Activated gamma-delta T cell (primary cell): ENCODE data around the gene KRT25.

ENCODE experiments used
- DNase-seq: peaks from one replicate; lab custom pipeline; 2025; lab: John Stamatoyannopoulos, UW
- total RNA-seq, 2 donors: gene quantifications; one replicate each; lab custom pipeline; 2026; lab: John Stamatoyannopoulos, UW

Gene KRT25, protein sequence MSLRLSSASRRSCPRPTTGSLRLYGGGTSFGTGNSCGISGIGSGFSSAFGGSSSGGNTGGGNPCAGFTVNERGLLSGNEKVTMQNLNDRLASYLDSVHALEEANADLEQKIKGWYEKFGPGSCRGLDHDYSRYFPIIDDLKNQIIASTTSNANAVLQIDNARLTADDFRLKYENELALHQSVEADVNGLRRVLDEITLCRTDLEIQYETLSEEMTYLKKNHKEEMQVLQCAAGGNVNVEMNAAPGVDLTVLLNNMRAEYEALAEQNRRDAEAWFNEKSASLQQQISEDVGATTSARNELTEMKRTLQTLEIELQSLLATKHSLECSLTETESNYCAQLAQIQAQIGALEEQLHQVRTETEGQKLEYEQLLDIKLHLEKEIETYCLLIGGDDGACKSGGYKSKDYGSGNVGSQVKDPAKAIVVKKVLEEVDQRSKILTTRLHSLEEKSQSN
- 0 reads per million in 2 donors for total RNA-seq

DNA sequence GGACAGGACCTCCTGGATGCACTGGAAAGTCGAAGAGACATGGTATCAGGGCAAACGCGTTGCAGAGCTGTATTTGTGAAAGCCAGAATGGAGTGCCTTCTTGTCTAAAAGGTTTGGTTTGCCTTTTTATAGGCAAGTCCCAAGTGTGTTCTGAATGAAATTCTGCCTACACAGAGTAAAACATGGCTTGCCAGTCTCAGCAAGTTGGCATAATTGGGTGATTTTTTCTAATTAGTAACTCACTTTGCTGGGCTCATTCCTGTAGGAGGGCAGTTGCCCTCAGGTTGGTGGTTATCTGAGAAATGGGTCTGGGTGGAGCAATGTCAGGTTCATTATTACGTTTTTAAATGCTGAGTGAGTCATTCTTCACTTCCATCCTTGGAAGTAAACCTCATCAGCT is at the start of gene KRT25:
KRT25 (minus strand) TSS at position 101 of the 400 bp plus-strand sequence; CDS start at position 41, 60 bp downstream.
- no peak for DNase-seq

DNA sequence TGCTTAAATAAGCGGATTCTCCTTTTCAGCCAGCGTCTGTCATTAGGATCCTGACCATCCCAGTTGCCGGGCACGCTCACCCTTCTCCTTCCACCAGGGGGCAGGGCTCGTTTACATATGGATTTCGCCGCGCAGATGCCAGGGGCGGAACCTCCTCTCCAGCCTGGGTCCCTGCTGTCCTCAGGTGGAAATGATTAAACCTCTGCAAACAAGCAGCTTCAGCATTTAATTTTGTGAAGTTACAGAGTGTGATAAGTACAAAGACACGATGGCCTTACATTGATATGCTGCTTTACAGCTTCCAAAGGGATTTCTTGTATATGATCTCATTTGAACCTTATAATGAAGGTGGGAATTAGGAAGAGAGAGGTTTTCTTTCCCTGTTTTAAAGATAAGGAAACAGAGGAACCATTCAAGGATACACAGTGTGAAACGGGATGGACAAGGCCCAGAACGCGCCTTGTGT is 48.5 kb upstream of the KRT25 start:
- DNase-seq, result no peak

DNA sequence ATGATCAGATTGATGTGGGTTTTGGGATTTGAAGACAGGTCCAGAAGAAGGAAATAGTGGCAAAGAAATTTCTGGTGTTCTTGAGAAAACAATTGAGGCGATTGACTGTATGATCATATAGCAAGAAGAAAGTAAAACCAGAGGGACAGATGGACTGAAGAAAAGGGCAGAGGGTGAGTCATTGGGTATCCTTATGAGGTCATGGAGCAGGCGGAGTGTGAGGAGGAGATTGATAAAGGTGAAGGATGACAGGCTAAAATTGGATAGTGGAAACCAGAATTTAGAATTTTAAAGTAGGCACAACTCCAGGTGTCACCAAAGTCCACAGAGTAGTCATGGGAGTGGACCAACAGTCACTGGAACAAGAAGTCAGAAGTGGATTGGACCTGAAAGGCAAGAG is 46.0 kb upstream of the KRT25 start:
- DNase-seq, result no peak

DNA sequence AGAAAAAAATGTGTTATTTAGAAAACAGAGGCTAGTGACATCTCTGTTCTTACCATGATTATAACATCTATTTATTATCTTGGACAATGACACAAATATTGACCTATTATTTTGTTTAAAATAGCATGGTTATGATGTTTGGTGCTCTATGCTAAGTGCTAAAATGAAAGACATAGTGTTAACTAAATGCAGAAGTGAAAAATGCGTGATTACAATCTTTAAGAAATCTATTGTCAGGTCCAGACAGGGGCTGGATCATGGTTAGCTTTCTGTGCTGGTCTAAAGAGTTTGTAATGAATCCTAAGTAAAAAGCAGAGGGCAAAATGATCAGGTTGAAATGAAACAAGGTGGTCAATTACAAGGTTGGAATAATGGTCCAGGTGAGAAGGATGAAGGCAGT is 45.2 kb upstream of the KRT25 start:
- no peak for DNase-seq

DNA sequence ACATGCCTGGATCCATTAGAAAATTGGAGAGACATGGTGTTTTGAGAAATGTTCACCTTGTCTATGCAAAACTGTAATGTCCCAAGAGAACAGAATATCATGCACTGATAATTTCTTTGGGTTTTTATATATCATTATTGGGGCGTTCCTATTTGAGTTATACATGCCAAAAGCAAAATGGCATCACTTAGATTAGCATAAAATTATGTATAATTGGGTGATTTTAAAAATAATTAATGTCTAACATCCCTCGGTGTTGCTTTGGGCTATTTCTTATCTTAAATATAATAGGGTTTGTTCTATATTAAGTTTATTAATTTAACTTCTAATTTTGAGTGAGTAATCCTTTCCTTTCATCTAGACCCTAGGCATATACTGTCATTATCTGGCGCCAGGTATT is 44.7 kb upstream of the KRT25 start, which contains the start of gene KRT28:
KRT28 (minus strand) TSS at position 101 of the 400 bp plus-strand sequence; CDS start at position 35, 66 bp downstream.
- no peak for DNase-seq

DNA sequence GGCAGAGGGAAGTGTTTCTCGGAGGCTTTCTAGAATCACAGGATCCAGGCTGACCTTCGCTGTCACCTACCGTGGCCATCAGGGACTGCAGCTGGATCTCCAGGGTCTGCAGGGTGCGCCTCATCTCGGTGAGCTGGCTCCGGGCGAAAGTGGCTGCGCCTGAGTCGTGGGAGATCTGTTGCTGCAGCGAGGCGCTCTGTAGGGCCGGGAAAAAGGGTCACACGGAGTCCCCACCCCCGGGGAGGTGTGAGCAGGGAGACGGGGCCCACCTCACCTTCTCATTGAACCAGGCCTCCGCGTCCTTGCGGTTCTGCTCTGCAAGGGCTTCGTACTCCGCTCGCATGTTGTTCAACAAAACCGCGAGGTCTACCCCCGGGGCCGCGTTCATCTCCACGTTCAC is 41.7 kb upstream of the KRT25 start:
- no peak for DNase-seq

DNA sequence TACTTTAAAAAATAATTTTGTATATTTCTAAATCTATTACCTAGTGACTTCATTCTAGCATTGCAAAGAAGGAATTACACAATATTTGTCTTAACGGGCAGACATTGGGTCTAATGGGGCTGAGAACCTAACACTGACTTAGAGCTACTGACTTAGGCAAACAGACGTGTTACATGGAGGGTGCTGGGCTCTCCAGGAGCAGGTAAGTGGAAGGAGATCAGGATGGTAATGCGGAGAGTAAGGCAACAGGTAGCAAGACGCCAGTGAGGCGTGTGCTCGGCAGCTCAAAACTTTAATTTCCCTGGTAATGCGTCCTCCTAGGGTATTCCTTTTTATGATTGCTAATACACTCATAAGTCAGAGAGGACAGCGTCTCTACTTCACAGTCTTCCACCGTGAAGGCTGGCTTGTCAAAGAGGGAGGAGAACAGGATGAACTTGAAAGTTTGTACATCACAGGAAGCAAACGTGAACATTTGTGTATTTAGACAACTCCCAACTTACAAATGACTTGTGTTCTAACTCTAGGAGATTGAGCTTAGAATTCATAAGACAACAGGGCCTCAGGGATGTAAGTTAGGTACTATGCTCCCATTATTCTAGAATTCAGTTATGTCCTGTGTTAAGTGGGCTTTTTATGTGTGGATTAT is 40.0 kb upstream of the KRT25 start:
- no peak for DNase-seq

DNA sequence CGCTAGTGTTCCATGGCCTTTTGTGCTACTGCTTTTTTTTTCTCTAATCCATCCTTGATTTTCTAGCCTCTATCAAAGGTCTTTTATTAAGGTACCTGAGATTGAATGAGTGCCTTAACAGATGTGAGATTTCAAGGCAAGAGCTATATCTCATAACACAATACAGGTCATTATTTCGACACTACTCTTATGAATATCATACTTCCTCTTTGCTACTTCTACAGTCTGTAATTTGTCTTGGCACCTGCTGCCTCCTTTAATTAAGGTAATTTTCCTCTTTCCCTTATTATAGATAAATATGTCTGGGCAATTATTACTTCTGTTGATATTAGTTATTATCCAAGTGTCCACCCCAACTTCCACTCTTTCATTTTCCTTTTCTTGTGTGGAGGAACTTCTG is 39.3 kb upstream of the KRT25 start:
- DNase-seq, result no peak

DNA sequence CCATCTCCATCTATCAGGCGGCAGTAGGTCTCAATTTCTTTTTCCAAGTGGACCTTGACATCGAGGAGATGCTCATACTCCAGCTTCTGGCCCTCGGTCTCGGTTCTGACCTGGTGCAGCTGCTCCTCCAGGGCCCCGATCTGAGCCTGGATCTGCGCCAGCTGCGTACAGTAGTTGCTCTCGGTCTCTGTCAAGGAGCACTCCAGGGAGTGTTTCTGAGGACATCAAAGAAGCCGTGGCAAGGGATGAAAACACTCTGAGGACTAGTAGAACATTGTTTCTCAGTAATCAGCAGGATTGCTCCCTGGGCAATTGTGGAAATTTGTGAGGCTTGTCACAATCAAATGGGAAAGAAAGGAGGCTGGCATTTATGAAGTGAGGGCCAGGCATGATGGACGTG is 38.7 kb upstream of the KRT25 start:
- no peak for DNase-seq

DNA sequence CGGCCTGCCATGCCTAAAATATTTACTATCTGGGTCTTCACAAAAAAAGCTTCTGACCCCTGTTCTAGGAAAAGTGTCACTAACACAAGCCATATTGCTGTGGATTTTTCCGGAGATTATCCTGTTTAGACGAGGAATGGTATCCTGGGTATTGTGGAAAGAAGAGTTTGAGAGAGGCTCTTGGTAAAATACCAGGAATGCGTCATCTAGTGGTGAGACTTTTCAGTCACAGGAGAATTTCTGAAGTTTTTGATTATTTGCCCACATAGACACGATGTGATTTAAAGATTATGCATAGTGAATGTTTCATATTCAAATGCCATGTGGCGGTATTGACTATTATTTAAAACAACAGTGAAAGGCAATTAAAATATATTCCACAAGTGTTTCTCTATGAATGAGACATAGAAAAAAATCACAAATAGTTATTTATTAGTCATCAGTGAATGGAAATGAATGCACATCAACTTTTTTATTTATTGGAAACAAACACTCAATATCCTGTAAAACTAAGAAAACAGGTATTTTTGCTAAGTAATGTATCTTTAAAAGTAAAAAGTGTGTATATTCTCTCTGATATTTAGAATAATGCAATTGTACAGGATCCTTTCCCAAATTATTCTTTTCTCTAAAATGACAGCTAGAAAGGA is 36.8 kb upstream of the KRT25 start:
- DNase-seq, result no peak

DNA sequence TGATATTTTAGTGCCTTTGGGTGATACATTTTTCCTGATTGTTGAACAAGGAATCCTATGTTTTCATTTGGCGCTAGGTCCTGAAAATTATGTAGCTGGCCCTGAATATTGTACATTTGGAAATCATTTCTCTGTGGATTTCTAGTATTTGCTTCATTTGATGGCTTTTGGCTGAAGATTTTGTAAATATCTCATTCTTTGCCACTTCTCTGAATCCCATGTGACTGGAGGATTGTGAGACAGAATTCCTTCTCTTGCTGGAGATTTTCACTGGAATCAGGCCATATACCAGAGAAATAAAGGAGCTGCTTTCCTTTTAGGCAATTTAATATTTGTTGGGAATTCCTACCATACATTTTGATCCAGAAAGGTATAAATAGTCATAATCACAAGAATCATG is 36.0 kb upstream of the KRT25 start:
- no peak for DNase-seq

DNA sequence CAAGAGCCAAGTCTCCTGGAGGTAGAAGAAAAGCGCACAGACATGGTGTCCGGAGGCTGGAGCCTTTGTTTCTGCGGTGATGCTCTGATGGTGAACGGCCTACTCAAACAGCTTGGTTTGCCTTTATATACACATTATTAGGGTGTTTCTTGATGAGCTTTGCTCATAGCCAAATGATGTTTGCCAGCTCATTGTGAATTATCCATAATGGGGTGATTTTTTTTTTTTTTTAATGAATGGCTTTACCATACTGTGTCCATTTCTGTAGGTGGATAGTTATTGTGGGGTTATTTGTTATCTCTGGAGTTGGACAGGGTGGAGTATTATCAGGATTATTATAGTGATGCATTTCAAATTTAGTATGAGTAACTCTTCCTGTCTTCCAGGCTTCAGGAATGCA is 27.3 kb upstream of the KRT25 start, which contains the start of gene KRT27:
KRT27 (minus strand) TSS at position 101 of the 400 bp plus-strand sequence; CDS start at position 44, 57 bp downstream.
- DNase-seq, result no peak

DNA sequence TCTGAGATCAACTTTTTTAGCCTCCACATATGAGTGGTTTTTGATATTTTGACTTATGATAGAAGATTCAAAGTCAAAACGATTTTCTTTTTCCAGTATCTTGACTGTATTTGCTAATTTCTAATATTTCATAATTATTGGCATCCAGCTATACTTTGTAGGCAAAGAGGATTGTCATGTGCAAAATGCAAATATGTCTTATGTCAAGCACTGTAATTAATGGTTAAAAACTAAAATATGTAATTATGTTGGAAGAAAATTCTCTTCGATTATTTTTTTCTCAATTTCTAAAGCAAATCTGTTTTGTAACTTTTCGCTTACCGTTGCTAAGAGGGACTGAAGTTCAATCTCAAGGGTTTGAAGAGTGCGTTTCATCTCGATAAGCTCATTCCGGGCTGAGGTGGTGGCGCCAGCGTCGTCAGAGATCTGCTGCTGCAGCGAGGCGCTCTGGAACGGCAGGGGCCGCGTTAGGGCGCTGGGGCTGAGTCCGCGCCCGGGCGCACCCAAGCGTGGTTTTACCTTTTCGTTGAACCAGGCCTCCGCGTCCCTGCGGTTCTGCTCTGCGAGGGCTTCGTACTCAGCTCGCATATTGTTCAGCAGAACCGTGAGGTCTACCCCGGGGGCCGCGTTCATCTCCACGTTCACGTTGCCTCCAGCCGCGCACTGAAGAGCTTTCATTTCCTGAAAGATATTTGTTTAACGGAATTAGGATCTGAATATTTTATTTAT is 24.2 kb upstream of the KRT25 start:
- no peak for DNase-seq

DNA sequence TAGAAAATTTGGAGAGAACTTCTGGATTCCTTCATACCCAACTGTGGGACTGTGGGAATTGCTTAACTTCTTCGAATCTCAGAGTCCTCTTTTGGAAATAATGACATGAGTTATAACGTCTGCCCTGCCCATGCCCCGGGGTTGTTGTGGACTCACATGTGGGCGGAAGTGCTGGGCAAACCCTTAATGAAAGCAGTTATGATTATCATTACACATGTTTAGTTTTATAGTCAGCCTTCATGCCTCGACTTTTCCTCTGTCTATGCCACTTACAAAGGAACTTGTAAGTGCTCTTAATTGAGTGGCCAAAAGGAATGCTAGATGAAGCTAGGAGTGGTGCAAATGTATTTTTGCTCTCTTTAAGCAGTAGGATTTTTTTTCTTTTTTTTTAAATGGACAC is 23.3 kb upstream of the KRT25 start:
- no peak for DNase-seq

DNA sequence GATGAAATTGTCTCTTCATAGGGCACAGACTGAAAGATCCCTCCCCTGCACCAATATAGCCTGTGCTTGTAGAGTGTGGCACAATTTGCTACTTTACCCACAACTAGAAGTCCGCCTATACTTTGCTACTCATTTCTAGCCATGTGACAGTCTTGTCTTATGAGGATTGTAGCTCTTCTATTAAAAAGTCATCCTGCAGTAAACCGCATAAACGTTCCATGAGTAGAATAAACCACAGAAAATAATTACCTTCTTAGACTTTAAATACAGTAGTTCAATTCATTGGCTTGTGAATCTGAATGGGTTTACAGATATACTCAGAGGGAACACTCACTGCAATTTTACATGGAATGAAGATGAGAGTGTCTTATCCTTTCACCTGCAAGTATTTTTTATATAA is 22.8 kb upstream of the KRT25 start:
- no peak for DNase-seq

DNA sequence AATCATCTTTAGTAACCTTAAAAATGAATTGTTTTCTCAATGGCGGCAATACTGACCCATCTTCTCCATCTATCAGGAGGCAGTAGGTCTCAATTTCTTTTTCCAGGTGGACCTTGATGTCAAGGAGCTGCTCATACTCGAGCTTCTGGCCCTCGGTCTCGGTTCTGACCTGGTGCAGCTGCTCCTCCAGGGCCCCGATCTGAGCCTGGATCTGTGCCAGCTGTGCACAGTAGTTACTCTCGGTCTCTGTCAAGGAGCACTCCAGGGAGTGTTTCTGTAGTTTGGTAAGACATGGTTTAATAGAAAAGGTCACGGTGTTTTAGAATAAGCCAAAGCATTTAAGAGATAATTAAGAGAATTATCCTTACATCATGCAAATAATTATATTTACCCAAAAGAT is 22.3 kb upstream of the KRT25 start:
- DNase-seq, result no peak

DNA sequence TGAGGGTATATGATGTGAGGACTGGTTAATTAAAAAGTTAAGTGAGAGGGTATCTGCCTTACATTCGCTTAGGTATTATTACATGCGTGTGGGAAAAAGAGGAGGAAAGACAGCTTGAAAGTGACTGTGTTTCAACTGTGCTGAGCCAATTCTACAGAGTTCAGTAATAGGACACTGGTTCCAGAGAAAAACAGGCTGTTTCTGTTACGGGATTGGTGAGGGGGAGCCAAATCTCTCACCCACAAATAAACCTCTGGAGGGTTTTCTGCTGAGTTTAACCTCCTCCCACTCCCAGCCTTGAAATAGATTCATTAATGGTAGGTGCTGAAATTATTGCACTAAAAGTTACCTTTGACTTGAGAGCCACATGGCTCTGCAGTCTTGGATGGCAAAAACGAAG is 20.8 kb upstream of the KRT25 start:
- no peak for DNase-seq

DNA sequence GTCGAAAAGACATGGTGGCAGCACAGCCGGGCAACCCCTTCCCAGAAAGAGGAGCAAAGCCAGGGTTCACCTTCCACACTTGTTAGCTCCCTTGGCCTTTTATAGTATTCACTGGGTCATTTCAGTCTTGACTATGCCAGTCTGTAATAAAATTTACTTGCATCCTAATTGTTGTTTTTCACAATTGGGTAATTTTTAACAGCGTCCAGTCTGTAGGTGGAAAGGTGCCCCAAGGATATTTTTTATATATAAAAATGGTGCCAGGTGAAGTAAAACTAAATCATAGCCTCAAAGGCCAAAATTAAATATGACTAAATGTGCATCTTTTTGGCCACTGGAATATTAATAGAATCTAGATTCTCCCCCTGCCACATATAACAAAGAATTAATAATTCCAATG is 17.0 kb upstream of the KRT25 start, which contains the start of gene KRT26:
KRT26 (minus strand) TSS at position 101 of the 400 bp plus-strand sequence; CDS start at position 13, 88 bp downstream.
- no peak for DNase-seq

DNA sequence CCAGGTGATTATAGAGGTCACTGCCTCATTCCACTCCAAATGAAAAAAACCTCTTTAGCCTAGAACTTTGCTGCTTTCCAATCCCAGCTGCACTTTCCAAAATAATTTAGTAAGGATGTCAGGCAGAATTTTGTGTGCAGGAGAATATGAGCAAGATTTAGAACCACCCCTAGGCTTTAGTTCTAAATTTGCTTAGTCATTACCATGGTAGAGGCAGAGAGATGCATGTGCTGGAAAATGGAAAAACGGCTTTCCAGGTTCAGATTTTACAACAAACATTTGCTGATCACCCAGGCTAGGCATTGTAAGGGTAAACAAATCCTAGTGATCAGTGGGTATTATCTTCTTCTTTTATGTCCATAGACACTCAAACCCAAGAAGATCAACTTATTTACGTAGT is 10.5 kb upstream of the KRT25 start:
- no peak for DNase-seq

DNA sequence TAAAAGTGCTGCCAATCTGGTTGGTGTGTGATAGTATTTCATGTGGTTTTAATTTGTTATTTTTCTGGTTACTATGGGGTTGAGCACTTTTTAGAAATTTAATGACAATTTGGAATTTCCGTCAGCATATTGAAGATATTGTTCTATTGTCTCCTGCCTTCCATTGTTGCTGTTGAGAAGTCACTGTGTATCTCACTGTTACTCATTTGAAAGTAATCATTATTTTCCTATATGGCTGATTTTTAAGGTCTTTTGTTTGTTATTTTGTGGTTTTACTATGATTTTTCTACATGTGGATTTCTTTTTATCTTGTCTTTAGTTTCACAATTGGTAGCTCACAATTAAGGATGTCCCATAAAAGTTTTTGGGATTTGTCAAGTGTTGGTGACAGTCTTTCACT is 8.6 kb upstream of the KRT25 start:
- no peak for DNase-seq

DNA sequence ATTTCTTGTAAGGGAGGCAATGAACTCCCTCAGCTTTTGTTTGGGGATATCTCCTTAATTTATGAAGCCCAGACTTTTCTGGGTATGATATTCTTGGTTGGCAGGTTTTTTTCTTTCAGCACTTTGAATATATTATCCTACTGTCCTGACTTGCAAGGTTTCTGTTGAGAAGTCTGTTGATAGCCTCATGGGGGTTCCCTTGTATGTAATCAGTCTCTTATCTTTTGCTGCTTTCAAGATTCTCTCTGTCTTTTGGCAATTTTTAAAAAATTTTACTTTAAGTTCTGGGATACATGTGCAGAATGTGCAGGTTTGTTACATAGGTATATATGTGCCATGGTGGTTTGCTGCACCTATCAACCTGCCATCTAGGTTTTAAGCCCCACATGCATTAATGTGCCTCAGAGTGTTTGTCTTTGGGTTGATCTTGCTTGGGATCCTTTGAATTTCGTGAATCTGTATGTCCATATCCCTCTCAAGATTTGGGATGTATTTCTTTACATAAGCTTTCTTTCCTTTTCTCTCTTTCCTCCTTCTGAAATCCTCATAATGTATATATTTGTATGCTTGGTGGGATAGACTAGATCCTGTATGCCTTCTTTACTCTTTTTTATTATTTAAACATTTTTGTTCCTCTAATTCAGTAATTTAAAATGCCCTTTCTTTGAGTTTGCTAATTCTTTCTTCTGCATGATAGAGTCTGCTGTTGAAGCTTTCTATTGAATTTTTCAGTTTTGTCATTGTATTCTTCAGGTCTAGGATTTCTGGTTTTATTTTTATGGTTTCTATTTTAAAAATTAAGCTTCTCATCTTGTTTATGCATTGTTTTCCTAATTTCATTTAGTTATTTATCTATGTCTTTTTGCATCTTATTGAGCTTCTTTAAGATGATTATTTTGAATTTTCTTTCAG is 5.2 kb upstream of the KRT25 start:
- no peak for DNase-seq
